ENCODE measurements around the gene TMBIM1. TPM values are rescaled to one million over a fixed set of nuclear protein-coding genes. Genes with fewer than 3 reads are reported as not detected.

The TMBIM1 gene
- polyA plus RNA-seq, 3 donors = 101 to 139 (median 129) TPM

GRCh38 chr2:218257390-218257981 lies 34.8 kb downstream of the TMBIM1 start:
- intact Hi-C loops (cut with micrococcal nuclease) = loop anchor here in 1 of 2 donors (5.0 kb wide), 2 partner anchors 40 to 70 kb away; partner anchors contain the start of gene ARPC2
- H3K9ac ChIP-seq (ENCODE audit: insufficient read depth, low read length, poor library complexity, severe bottlenecking) = no peak overlapping the region
- H3K27ac ChIP-seq (ENCODE audit: low read depth in 1 of 2, low read length in 2 of 2) = peak overlapping the region; percentile 64 to 93
- WGBS (ENCODE audit: insufficient coverage) = 0% methylated on average over 7 of the region's 8 CpGs
- H3K4me3 ChIP-seq (replicated peaks in 1 of 3; ENCODE audit: low read depth in 2 of 3, low read length in 3 of 3) = peak overlapping the region in 1 of 3 experiments; percentile 53
- peaks cover 60% of the 10 kb centered on the region for H3K79me2 ChIP-seq (ENCODE audit: insufficient read depth, low read length)
- peaks cover 72 to 85% of the 10 kb centered on the region in 2 donors for H3K4me1 ChIP-seq (ENCODE audit: control insufficient read depth in 1 of 2, insufficient read depth in 2 of 2, low read length in 2 of 2)
- H4K20me1 ChIP-seq (ENCODE audit: insufficient read depth, low read length) = peaks cover 58% of the 10 kb centered on the region
- peak overlapping the region; percentile 55 for H3K4me2 ChIP-seq (replicated peaks; ENCODE audit: extremely low read depth, low read length, poor library complexity, severe bottlenecking)
- Mint-ChIP-seq H3K27me3 (ENCODE audit: low read depth in 3 of 3) (no peaks in the 10 kb centered on the region), H3K27ac (peak overlapping the region; percentile 84 to 97 (median 92)), H3K4me1 (peaks cover 88% of the 10 kb centered on the region), H3K4me3 (peak overlapping the region; percentile 32 to 76), H3K9me3 (no peaks in the 10 kb centered on the region), H3K36me3 (peaks cover 35 to 47% of the 10 kb centered on the region in 2 donors)
- H3K36me3 ChIP-seq (replicated peaks in 1 of 2; ENCODE audit: control insufficient read depth in 1 of 2, insufficient read depth in 2 of 2, low read length in 2 of 2) = peaks cover 37 to 40% of the 10 kb centered on the region in 2 donors
- no peaks in the 10 kb centered on the region for H3K27me3 ChIP-seq (ENCODE audit: control insufficient read depth in 2 of 2, insufficient read depth in 2 of 2, low read length in 2 of 2)
- H3K9me3 ChIP-seq (replicated peaks in 1 of 2; ENCODE audit: control insufficient read depth in 1 of 2, insufficient read depth in 1 of 2, low read length in 2 of 2) = no peaks in the 10 kb centered on the region
- peak; percentile 82 to 94 (median 92) for DNase-seq
- TF ChIP-seq, protein P1, sequence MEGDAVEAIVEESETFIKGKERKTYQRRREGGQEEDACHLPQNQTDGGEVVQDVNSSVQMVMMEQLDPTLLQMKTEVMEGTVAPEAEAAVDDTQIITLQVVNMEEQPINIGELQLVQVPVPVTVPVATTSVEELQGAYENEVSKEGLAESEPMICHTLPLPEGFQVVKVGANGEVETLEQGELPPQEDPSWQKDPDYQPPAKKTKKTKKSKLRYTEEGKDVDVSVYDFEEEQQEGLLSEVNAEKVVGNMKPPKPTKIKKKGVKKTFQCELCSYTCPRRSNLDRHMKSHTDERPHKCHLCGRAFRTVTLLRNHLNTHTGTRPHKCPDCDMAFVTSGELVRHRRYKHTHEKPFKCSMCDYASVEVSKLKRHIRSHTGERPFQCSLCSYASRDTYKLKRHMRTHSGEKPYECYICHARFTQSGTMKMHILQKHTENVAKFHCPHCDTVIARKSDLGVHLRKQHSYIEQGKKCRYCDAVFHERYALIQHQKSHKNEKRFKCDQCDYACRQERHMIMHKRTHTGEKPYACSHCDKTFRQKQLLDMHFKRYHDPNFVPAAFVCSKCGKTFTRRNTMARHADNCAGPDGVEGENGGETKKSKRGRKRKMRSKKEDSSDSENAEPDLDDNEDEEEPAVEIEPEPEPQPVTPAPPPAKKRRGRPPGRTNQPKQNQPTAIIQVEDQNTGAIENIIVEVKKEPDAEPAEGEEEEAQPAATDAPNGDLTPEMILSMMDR (IDR thresholded peaks at IDR 0.05) = peak; percentile 22
- no peak overlapping the region for H2AFZ ChIP-seq (ENCODE audit: insufficient read depth, low read depth, low read length, poor library complexity, severe bottlenecking)

DNA sequence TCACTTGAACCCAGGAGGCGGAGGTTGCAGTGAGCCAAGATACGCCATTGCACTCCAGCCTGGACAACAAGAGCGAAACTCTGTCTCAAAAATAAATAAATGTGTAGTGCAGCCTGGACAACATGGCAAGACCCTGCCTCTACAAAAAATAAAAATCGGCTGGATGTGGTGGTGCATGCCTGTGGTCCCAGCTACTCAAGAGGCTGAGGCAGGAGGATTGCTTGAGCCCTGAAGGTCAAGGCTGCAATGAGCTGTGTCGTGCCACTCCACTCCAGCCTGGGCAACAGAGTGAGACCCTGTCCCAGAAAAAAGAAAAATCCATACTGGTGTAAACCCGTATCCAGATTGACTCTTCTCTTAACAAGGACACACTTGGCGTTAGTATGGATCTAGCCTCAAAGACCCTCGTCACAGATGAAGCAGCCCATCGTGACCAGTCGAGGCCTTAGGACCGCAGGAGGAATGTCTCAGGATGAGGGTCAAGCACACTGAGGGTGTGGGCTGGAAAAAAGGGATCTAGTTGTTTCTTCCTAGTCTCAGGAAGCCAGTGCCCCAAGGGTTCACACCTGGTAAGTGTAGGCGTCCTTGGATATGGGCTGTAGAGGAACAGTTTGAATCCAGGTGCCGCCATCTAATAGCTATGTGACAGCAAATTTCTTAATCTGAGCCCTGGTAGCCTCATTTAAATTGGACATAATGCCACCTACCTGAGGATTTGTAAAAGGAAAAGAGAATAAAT lies 35.5 kb downstream of the TMBIM1 start:
- Mint-ChIP-seq H3K36me3 (peaks cover 42 to 53% of the 10 kb centered on the region in 2 donors), H3K4me1 (peaks cover 86% of the 10 kb centered on the region)
- peaks cover 44 to 46% of the 10 kb centered on the region in 2 donors for H3K36me3 ChIP-seq (replicated peaks in 1 of 2; ENCODE audit: control insufficient read depth in 1 of 2, insufficient read depth in 2 of 2, low read length in 2 of 2)

More for the DNA sequence above, 35.5 kb downstream of the TMBIM1 start:
- H3K9me3 Mint-ChIP-seq = no peaks in the 10 kb centered on the region
- no peak for DNase-seq
- H3K4me3 Mint-ChIP-seq = peak overlapping the region in 1 of 2 donors; percentile 30
- intact Hi-C loops (cut with micrococcal nuclease) = loop anchor here in 1 of 2 donors (5.0 kb wide), 2 partner anchors 39 to 69 kb away; partner anchors contain the start of gene ARPC2
- Histone ChIP-seq H3K4me3 (replicated peaks in 1 of 3; ENCODE audit: low read depth in 2 of 3, low read length in 3 of 3) (peak overlapping the region in 1 of 3 experiments; percentile 53), H3K4me1 (ENCODE audit: control insufficient read depth in 1 of 2, insufficient read depth in 2 of 2, low read length in 2 of 2) (peaks cover 68 to 81% of the 10 kb centered on the region in 2 donors), H3K9ac (ENCODE audit: insufficient read depth, low read length, poor library complexity, severe bottlenecking) (peak overlapping the region; percentile 11), H3K9me3 (replicated peaks in 1 of 2; ENCODE audit: control insufficient read depth in 1 of 2, insufficient read depth in 1 of 2, low read length in 2 of 2) (no peaks in the 10 kb centered on the region), H2AFZ (ENCODE audit: insufficient read depth, low read depth, low read length, poor library complexity, severe bottlenecking) (no peak overlapping the region), H3K4me2 (replicated peaks; ENCODE audit: extremely low read depth, low read length, poor library complexity, severe bottlenecking) (peak overlapping the region; percentile 55), H3K27ac (ENCODE audit: low read depth in 1 of 2, low read length in 2 of 2) (peak overlapping the region; percentile 64 to 93), H3K79me2 (ENCODE audit: insufficient read depth, low read length) (peaks cover 59% of the 10 kb centered on the region), H4K20me1 (ENCODE audit: insufficient read depth, low read length) (peaks cover 60% of the 10 kb centered on the region), H3K27me3 (ENCODE audit: control insufficient read depth in 2 of 2, insufficient read depth in 2 of 2, low read length in 2 of 2) (no peaks in the 10 kb centered on the region)
- TF ChIP-seq, protein P1 (IDR thresholded peaks at IDR 0.05) = no peak
- no peaks in the 10 kb centered on the region for H3K27me3 Mint-ChIP-seq (ENCODE audit: low read depth in 3 of 3)
- WGBS (ENCODE audit: insufficient coverage) = 91% methylated on average over 10 of the region's 13 CpGs
- peak overlapping the region; percentile 84 to 97 (median 92) for H3K27ac Mint-ChIP-seq
